Heart left ventricle (tissue), 16 donors: Measurements from ENCODE around the gene DPYSL3. TPM values are rescaled to one million over a fixed set of nuclear protein-coding genes. Genes with fewer than 3 reads are reported as not detected.
A peak's percentile ranks its signal among the peaks of the same experiment; 100 is the strongest.

Experiments used
- ATAC-seq, 4 donors: fragments of 200-7000 bp; cut with Tn5 transposase; one replicate each; pipeline ENCODE4 v1.9.1; 2020 to 2022; ENCODE audit warnings: moderate library complexity in 4 of 4, mild to moderate bottlenecking in 3 of 4, moderate number of reproducible peaks in 1 of 4
- DNase-seq, 5 donors: peaks; one replicate each; pipeline ENCODE4 v3.0.0-alpha.2; 2020
- H3K27ac ChIP-seq, 12 donors: fragments of 200-600 bp; sonication (generic) in 4 of 12; one replicate each; pipeline versions ENCODE4 v1.5.0 to v1.8.0; 2016 to 2022; ENCODE audit warnings: mild to moderate bottlenecking in 2 of 12
- H3K27me3 ChIP-seq, 9 donors: fragments of 200-600 bp; sonication (generic) in 2 of 9; one replicate each; pipeline versions ENCODE4 v1.5.1 to v1.8.0; 2016 to 2022; ENCODE audit warnings: mild to moderate bottlenecking in 3 of 9
- H3K36me3 ChIP-seq, 9 donors: fragments of 200-600 bp; sonication (generic) in 2 of 9; one replicate each; pipeline versions ENCODE4 v1.5.0 to v1.8.0; 2018 to 2022; ENCODE audit warnings: mild to moderate bottlenecking in 2 of 9
- H3K4me1 ChIP-seq, 12 donors: fragments of 200-600 bp; sonication (generic) in 4 of 12; one replicate each; pipeline versions ENCODE4 v1.5.0 to v1.8.0; 2016 to 2022; ENCODE audit warnings: mild to moderate bottlenecking in 3 of 12
- H3K4me3 ChIP-seq, 12 donors: fragments of 200-600 bp; sonication (generic) in 4 of 12; one replicate each; pipeline versions ENCODE4 v1.5.0 to v1.8.0; 2017 to 2022; ENCODE audit warnings: mild to moderate bottlenecking in 9 of 12, moderate library complexity in 4 of 12
- H3K9me3 ChIP-seq, 12 donors: fragments of 200-600 bp; sonication (generic) in 4 of 12; one replicate each; pipeline versions ENCODE4 v1.5.0 to v1.8.0; 2016 to 2022; ENCODE audit warnings: mild to moderate bottlenecking in 1 of 12
- POLR2A ChIP-seq, 2 donors: fragments of 450-650 bp; IDR thresholded peaks; one replicate each; pipeline ENCODE4 v1.6.1; 2017; ENCODE audit warnings: antibody characterized with exemption in 2 of 2, mild to moderate bottlenecking in 2 of 2, moderate library complexity in 2 of 2
- WGBS, 4 donors: extraction: QIAGEN DNeasy Blood & Tissue Kit in 2 of 4; methylation state at CpG; one replicate each; pipeline versions ENCODE4 v1.1.5 to v1.1.7; 2013 to 2018; 5-methylcytosine and 5-hydroxymethylcytosine counted together
- intact Hi-C, 10 donors: fragments of 100-400 bp; cut with DNase I; formaldehyde crosslinking; loops; one replicate each; pipeline versions ENCODE4 v1.11.1 to v1.14.2; 2022
- polyA plus RNA-seq, 2 donors: library from polyadenylated mRNA; stranded (reverse); fragments of 200-250 nt; gene quantifications; one replicate each; pipeline ENCODE4 v1.2.3, GENCODE V29; 2013
- total RNA-seq, 9 donors: library from RNA; depleted of rRNA in 2 of 9; stranded (reverse); fragments of >200 nt in 2 of 9; fragmentation: NEBNext Ultra II Directional in 3 of 9; extraction: Animal tissue kit (Norgen Biotek cat#: 25700) in 3 of 9; gene quantifications; one replicate each; pipeline versions ENCODE4 v1.1.0 to v1.2.4, GENCODE V29; 2016 to 2023
- TF ChIP-seq, protein P1 (sequence below), 12 donors: fragments of 200-600 bp; sonication (generic) in 4 of 12; IDR thresholded peaks; one replicate each; pipeline versions ENCODE4 v1.5.0 to v1.8.0; 2018 to 2022; ENCODE audit warnings: antibody characterized with exemption in 12 of 12, mild to moderate bottlenecking in 5 of 12
- donor health status: ischemic (EF 13 %, LVEDD 7.1; RV severe dilation, severe dysfunction).
- donor health status: healthy with polysubstance abuse.
- donor health status: DM: no; HTN: yes; CAD: no.
- donor health status: DM: no; HTN: no; CAD: no.
- donor health status: ischemic (EF 25% LVEDD 6.9; RV normal size, moderate dysfunction).
- donor health status: ischemic (EF 25% LVEDD 5.7; RV mildly dilated, moderate dysfunction).
- donor health status: healthy.
- donor health status: DM: yes; HTN: yes; CAD: no.
- donor health status: ischemic (EF 35%, LVEDD 5.7; RV mildly dilated, moderate dysfunction).
- donor health status: nonischemic (EF 11% LVEDD 7.7; RV severe dilation, severe dysfunction).
- donor health status: DM: yes; HTN: yes; CAD: no.
- donor health status: PGD.
- donor health status: ischemic (EF 29% LVEDD 5.4; RV normal size, mild dysfunction).
- donor health status: nonischemic (EF 23%, LVEDD 6.1; RV moderate dilation, normal function).

Gene DPYSL3
- total and polyA plus RNA-seq, 11 donors, result 7.9 to 54.7 (median 20.6) TPM

GRCh38 chr5:147504011-147504410 is 5.9 kb downstream of the DPYSL3 start:
- peaks cover 0 to 34% (median 13%) of the 10 kb centered on the region in 12 donors for H3K4me1 ChIP-seq
- no peaks in the 10 kb centered on the region for H3K36me3 ChIP-seq
- peak in 3 of 4 donors; percentile 65 to 83 (median 78) for ATAC-seq
- WGBS, 4 donors, result 34 to 54% (median 46%) methylated on average over 3 of the region's 3 CpGs
- H3K27ac ChIP-seq, result peak overlapping the region in 11 of 12 donors; percentile 34 to 91 (median 64)
- peak overlapping the region in 1 of 12 donors; percentile 5 for H3K4me3 ChIP-seq
- peaks cover 0 to 6% (median 0%) of the 10 kb centered on the region in 9 donors for H3K27me3 ChIP-seq
- intact Hi-C loops, result loop anchor here in 2 of 10 donors (5.0 to 10.0 kb wide), 2 partner anchors 37 to 49 kb away; no protein-coding TSS in a partner anchor
- TF ChIP-seq, protein P1, sequence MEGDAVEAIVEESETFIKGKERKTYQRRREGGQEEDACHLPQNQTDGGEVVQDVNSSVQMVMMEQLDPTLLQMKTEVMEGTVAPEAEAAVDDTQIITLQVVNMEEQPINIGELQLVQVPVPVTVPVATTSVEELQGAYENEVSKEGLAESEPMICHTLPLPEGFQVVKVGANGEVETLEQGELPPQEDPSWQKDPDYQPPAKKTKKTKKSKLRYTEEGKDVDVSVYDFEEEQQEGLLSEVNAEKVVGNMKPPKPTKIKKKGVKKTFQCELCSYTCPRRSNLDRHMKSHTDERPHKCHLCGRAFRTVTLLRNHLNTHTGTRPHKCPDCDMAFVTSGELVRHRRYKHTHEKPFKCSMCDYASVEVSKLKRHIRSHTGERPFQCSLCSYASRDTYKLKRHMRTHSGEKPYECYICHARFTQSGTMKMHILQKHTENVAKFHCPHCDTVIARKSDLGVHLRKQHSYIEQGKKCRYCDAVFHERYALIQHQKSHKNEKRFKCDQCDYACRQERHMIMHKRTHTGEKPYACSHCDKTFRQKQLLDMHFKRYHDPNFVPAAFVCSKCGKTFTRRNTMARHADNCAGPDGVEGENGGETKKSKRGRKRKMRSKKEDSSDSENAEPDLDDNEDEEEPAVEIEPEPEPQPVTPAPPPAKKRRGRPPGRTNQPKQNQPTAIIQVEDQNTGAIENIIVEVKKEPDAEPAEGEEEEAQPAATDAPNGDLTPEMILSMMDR (IDR thresholded peaks at IDR 0.05), result no peak
- TF ChIP-seq POLR2A (IDR thresholded peaks at IDR 0.05), result no peak
- peak in 4 of 5 donors; percentile 29 to 46 (median 40) for DNase-seq
- H3K9me3 ChIP-seq, result no peaks in the 10 kb centered on the region

DNA sequence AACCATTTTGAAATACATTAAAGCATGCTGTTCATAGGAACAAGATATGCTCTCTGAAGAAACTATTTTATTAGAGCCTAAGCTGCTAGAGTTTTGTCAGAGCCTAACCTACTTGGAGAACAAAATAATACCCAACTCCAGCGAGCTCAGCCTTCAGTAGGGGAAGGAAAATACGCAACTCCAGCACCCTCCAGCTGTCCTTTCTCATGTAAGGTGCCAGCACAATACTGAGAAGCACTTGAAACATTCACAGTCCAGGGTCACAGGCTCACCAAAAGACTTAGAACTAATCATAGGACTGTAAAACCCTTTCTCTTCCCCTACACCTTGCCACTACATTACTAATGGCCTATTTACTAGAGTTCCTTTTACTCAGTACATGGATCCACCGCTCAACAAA is 18.9 kb downstream of the DPYSL3 start:
- intact Hi-C loops, result no loop called here
- Histone ChIP-seq H3K4me3 (no peak overlapping the region), H3K4me1 (peaks cover 0 to 32% (median 8%) of the 10 kb centered on the region in 12 donors), H3K9me3 (peaks cover 0 to 5% (median 0%) of the 10 kb centered on the region in 12 donors), H3K27me3 (no peaks in the 10 kb centered on the region), H3K36me3 (no peaks in the 10 kb centered on the region), H3K27ac (peak overlapping the region in 3 of 12 donors; percentile 5 to 18 (median 11))
- peak in 1 of 4 donors; percentile 46 for ATAC-seq
- no peak for DNase-seq
- 72 to 78% (median 75%) methylated on average over 3 of the region's 3 CpGs for WGBS, 4 donors
- TF ChIP-seq, protein P1 (IDR thresholded peaks at IDR 0.05), result no peak
- no peak for TF ChIP-seq POLR2A (IDR thresholded peaks at IDR 0.05)

- 47 to 55% (median 49%) methylated on average over 4 of the region's 4 CpGs for WGBS, 4 donors
- no peak for ATAC-seq
- peaks cover 0 to 5% (median 0%) of the 10 kb centered on the region in 12 donors for H3K9me3 ChIP-seq
- TF ChIP-seq, protein P1 (IDR thresholded peaks at IDR 0.05), result no peak
- TF ChIP-seq POLR2A (IDR thresholded peaks at IDR 0.05), result no peak
- peaks cover 0 to 66% (median 35%) of the 10 kb centered on the region in 12 donors for H3K4me1 ChIP-seq
- no peaks in the 10 kb centered on the region for H3K36me3 ChIP-seq
- intact Hi-C loops, result no loop called here
- DNase-seq, result no peak
- H3K27me3 ChIP-seq, result no peaks in the 10 kb centered on the region
- peak overlapping the region in 10 of 12 donors; percentile 11 to 82 (median 36) for H3K27ac ChIP-seq
- no peak overlapping the region for H3K4me3 ChIP-seq
Observed at GRCh38 chr5:147487031-147487750, 22.7 kb downstream of the DPYSL3 start.

DNA sequence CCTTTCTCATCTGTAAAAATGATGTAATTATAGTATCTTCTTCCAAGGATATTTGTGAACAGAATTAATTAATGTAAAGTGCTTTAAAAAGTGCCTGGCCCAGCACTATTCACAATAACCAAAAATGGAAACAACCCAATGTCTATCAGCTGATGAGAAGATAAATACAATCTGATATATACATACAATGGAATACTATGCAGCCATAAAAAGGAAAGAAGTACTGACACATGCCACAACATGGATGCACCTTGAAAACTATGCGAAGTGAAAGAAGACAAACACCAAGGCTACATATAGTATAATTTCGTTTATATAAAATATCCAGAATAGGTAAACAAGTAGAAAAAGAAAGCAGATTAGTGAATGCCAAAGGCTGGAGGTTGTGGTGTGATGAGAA is 24.1 kb downstream of the DPYSL3 start:
- intact Hi-C loops, result no loop called here
- peaks cover 0 to 4% (median 0%) of the 10 kb centered on the region in 12 donors for H3K9me3 ChIP-seq
- 93 to 96% (median 94%) methylated on average over 2 of the region's 2 CpGs for WGBS, 4 donors
- H3K27ac ChIP-seq, result peak overlapping the region in 7 of 12 donors; percentile 54 to 83 (median 77)
- H3K4me3 ChIP-seq, result no peak overlapping the region
- no peaks in the 10 kb centered on the region for H3K36me3 ChIP-seq
- TF ChIP-seq, protein P1 (IDR thresholded peaks at IDR 0.05), result no peak
- no peak for TF ChIP-seq POLR2A (IDR thresholded peaks at IDR 0.05)
- ATAC-seq, result no peak
- H3K27me3 ChIP-seq, result no peaks in the 10 kb centered on the region
- peaks cover 0 to 67% (median 38%) of the 10 kb centered on the region in 12 donors for H3K4me1 ChIP-seq
- no peak for DNase-seq
